NCI-H2196 (cell line): ENCODE measurements around the gene ZDHHC24.

Experiments
- DNase-seq: peaks from one replicate; lab custom pipeline; 2025; ENCODE audit not compliant: unreplicated experiment; lab: John Stamatoyannopoulos, UW

Gene ZDHHC24

GRCh38 chr11:66475349-66476172 lies 70.3 kb downstream of the ZDHHC24 start:
- DNase-seq, result no peak

- DNase-seq, result no peak
These were observed 72.0 kb downstream of the ZDHHC24 start for GRCh38 chr11:66473608-66474515.

- no peak for DNase-seq
These were observed 72.7 kb downstream of the ZDHHC24 start for GRCh38 chr11:66473167-66473566.

- no peak for DNase-seq
These were observed 73.8 kb downstream of the ZDHHC24 start for GRCh38 chr11:66472054-66472453.

- DNase-seq, result no peak
These were observed 74.7 kb downstream of the ZDHHC24 start for GRCh38 chr11:66471142-66471541.
